Fibroblast of lung (primary cell): ENCODE results near the gene FAS. TPM values are rescaled to one million over a fixed set of nuclear protein-coding genes. Genes with fewer than 3 reads are reported as not detected.

Experiments used
- DNase-seq, 2 donors: peaks; one replicate each; pipeline versions ENCODE4 v3.0.0 to v3.0.0-alpha.2; 2010; ENCODE audit warnings: low read depth in 2 of 2
- H2AFZ ChIP-seq: 2 replicates; pipeline ENCODE4 v1.5.1; 2012; ENCODE audit warnings: low read length, control low read depth, inconsistent platforms
- H3K27ac ChIP-seq: 2 replicates; pipeline ENCODE4 v1.5.1; 2011; ENCODE audit warnings: low read length, control low read depth; ENCODE audit not compliant: insufficient read depth
- H3K27me3 ChIP-seq: 2 replicates; pipeline ENCODE4 v1.5.1; 2011; ENCODE audit warnings: mild to moderate bottlenecking, low read length; ENCODE audit not compliant: control insufficient read depth, insufficient read depth
- H3K36me3 ChIP-seq: 2 replicates; pipeline ENCODE4 v1.5.1; 2011; ENCODE audit warnings: low read length; ENCODE audit not compliant: control insufficient read depth, insufficient read depth
- H3K4me1 ChIP-seq: 2 replicates; pipeline ENCODE4 v1.5.1; 2011; ENCODE audit warnings: low read length; ENCODE audit not compliant: control insufficient read depth, insufficient read depth; ENCODE audit errors: extremely low read depth
- H3K4me2 ChIP-seq: 2 replicates; pipeline ENCODE4 v1.5.1; 2011; ENCODE audit warnings: low read length, control low read depth; ENCODE audit not compliant: insufficient read depth; ENCODE audit errors: extremely low read depth
- H3K4me3 ChIP-seq, 4 experiments: fragments of 200-600 bp in 1 of 4; sonication (generic) in 1 of 4; replicated peaks in 1 of 4; 2 replicates each; pipeline ENCODE4 v1.5.1; 2011 to 2016; ENCODE audit warnings: low read length in 4 of 4, low read depth in 3 of 4, mild to moderate bottlenecking in 3 of 4, control low read depth in 2 of 4, inconsistent platforms in 1 of 4, mixed read lengths in 1 of 4; ENCODE audit not compliant: insufficient read depth in 1 of 4; ENCODE audit errors: control extremely low read depth in 1 of 4
- H3K79me2 ChIP-seq: 2 replicates; pipeline ENCODE4 v1.5.1; 2012; ENCODE audit warnings: mild to moderate bottlenecking, low read length, inconsistent platforms; ENCODE audit not compliant: control insufficient read depth, insufficient read depth
- H3K9ac ChIP-seq: 2 replicates; pipeline ENCODE4 v1.5.1; 2011; ENCODE audit warnings: mild to moderate bottlenecking, low read length, control low read depth; ENCODE audit not compliant: insufficient read depth
- H3K9me3 ChIP-seq: 2 replicates; pipeline ENCODE4 v1.5.1; 2012; ENCODE audit warnings: low read depth, low read length; ENCODE audit not compliant: control insufficient read depth, insufficient read depth
- H4K20me1 ChIP-seq: 2 replicates; pipeline ENCODE4 v1.5.1; 2011; ENCODE audit warnings: low read length; ENCODE audit not compliant: control insufficient read depth, insufficient read depth; ENCODE audit errors: extremely low read depth
- EZH2 ChIP-seq: IDR thresholded peaks from 2 replicates; pipeline ENCODE4 v1.5.1; 2012; ENCODE audit warnings: low read length, control low read depth, mild to moderate bottlenecking; ENCODE audit errors: missing control alignments
- polyA plus RNA-seq, 2 donors: library from polyadenylated mRNA; depleted of rRNA in 1 of 2; stranded (reverse) in 1 of 2; unstranded in 1 of 2; fragments of >200 nt; gene quantifications; 2 replicates each; pipeline ENCODE4 v1.2.1, GENCODE V29; 2011 to 2012; ENCODE audit warnings: missing spikeins in 1 of 2
- total RNA-seq: library from RNA; depleted of rRNA; stranded (reverse); fragments of >200 nt; gene quantifications from 2 replicates; pipeline ENCODE4 v1.2.1, GENCODE V29; 2014
- TF ChIP-seq, protein P1 (sequence below), 2 donors: IDR thresholded peaks in 1 of 2; conservative IDR thresholded peaks in 1 of 2; 1 replicate in 1 of 2; 2 replicates in 1 of 2; pipeline ENCODE4 v1.5.1; 2011 to 2012; ENCODE audit warnings: low read length in 2 of 2, control low read depth in 1 of 2, inconsistent platforms in 1 of 2, low read depth in 1 of 2, mild to moderate bottlenecking in 1 of 2

The FAS gene
- total and polyA plus RNA-seq, 2 donors (not counting 1 experiment from before 2014, with no cell fraction given), result 77.8 to 124 TPM

DNA sequence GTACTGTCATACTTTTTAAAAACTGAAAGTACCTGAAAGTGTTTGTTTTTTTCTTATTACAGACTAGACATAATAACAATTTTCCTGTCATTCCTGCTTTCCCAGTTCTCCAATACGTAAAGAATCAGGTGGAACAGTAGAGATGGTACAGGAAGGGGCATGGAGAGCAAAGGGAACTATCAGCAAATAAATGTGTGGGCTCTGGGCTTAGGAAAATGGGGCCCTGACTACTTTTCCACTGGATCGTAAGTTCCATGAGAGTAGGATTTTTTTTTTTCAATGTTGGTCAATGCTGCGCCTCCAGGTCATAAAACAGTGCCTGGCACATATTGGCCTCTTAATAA is 15.2 kb upstream of the FAS start:
- peak overlapping the region; percentile 14 for H2AFZ ChIP-seq
- H3K4me1 ChIP-seq, result peaks cover 15% of the 10 kb centered on the region
- no peaks in the 10 kb centered on the region for H3K27me3 ChIP-seq
- DNase-seq, result no peak
- peaks cover 5% of the 10 kb centered on the region for H3K79me2 ChIP-seq
- no peak for TF ChIP-seq EZH2
- peak overlapping the region; percentile 94 for H3K4me2 ChIP-seq
- H3K9me3 ChIP-seq, result no peaks in the 10 kb centered on the region
- peak overlapping the region; percentile 57 for H3K27ac ChIP-seq
- peak overlapping the region; percentile 41 to 77 (median 53) for H3K4me3 ChIP-seq
- H3K9ac ChIP-seq, result peak overlapping the region; percentile 18
- no peaks in the 10 kb centered on the region for H4K20me1 ChIP-seq
- H3K36me3 ChIP-seq, result no peaks in the 10 kb centered on the region

DNA sequence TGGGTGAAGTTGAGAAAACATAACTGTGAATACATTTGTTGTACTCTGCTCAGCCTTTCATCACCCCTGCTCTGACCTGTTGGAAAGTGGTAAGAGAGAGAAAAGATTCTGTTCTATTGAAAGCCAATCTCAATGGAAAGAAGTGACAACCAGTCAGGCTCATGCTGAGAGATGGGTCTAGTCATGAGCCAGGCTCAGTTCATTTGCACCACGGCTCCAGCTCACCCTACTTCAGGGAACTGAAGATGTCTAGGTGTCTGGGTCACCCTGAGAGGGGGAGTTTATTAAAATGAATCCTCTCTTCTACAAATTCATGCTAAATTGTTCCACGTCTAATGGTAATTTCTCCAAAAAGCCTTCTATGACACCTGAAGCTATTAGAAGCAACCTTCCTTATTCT is 12.1 kb upstream of the FAS start:
- H3K4me3 ChIP-seq, result no peak overlapping the region
- TF ChIP-seq, protein P1, sequence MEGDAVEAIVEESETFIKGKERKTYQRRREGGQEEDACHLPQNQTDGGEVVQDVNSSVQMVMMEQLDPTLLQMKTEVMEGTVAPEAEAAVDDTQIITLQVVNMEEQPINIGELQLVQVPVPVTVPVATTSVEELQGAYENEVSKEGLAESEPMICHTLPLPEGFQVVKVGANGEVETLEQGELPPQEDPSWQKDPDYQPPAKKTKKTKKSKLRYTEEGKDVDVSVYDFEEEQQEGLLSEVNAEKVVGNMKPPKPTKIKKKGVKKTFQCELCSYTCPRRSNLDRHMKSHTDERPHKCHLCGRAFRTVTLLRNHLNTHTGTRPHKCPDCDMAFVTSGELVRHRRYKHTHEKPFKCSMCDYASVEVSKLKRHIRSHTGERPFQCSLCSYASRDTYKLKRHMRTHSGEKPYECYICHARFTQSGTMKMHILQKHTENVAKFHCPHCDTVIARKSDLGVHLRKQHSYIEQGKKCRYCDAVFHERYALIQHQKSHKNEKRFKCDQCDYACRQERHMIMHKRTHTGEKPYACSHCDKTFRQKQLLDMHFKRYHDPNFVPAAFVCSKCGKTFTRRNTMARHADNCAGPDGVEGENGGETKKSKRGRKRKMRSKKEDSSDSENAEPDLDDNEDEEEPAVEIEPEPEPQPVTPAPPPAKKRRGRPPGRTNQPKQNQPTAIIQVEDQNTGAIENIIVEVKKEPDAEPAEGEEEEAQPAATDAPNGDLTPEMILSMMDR (conservative IDR thresholded peaks at IDR 0.05 in 1 of 2, IDR thresholded peaks at IDR 0.05 in 1 of 2; ENCODE audit: low read depth in 1 of 2, low read length in 2 of 2), result no peak
- TF ChIP-seq EZH2, result no peak
- no peak overlapping the region for H3K27ac ChIP-seq
- H3K36me3 ChIP-seq, result no peaks in the 10 kb centered on the region
- H3K4me1 ChIP-seq, result peaks cover 25% of the 10 kb centered on the region
- H2AFZ ChIP-seq, result no peak overlapping the region
- no peaks in the 10 kb centered on the region for H4K20me1 ChIP-seq
- no peak overlapping the region for H3K4me2 ChIP-seq
- H3K9ac ChIP-seq, result no peak overlapping the region
- no peak for DNase-seq
- peaks cover 5% of the 10 kb centered on the region for H3K79me2 ChIP-seq
- H3K27me3 ChIP-seq, result no peaks in the 10 kb centered on the region
- H3K9me3 ChIP-seq, result no peaks in the 10 kb centered on the region

DNA sequence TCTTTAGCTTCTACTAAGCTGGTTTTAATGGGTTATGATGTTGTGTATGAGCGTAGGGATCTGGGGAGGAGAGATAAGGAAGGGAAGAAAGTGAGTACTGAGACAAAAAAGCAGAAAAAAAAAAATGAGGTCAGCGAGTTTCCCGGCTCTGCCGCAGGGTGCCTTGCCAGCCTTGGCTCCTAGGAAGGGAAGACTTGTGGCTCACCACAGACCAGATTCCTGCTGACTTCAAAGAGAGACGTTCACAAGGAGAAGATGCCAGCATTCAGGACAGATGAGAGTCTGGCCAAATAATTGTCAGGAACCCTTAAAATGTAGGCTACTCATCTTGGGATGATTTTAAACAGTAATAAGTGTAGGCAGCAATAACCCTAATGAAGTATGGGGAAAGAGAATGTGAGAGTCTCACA is 11.4 kb upstream of the FAS start:
- no peak overlapping the region for H3K27ac ChIP-seq
- peaks cover 5% of the 10 kb centered on the region for H3K79me2 ChIP-seq
- peaks cover 23% of the 10 kb centered on the region for H3K4me1 ChIP-seq
- H4K20me1 ChIP-seq, result no peaks in the 10 kb centered on the region
- no peak overlapping the region for H3K9ac ChIP-seq
- H3K9me3 ChIP-seq, result no peaks in the 10 kb centered on the region
- H2AFZ ChIP-seq, result no peak overlapping the region
- TF ChIP-seq, protein P1 (conservative IDR thresholded peaks at IDR 0.05 in 1 of 2, IDR thresholded peaks at IDR 0.05 in 1 of 2; ENCODE audit: low read depth in 1 of 2, low read length in 2 of 2), result no peak
- no peak for TF ChIP-seq EZH2
- peak; percentile 79 to 98 for DNase-seq
- no peaks in the 10 kb centered on the region for H3K27me3 ChIP-seq
- no peak overlapping the region for H3K4me3 ChIP-seq
- peak overlapping the region; percentile 54 for H3K4me2 ChIP-seq
- no peaks in the 10 kb centered on the region for H3K36me3 ChIP-seq
